LHCN-M2 (cell line): Measurements from ENCODE around the gene METTL17. TPM values are rescaled to one million over a fixed set of nuclear protein-coding genes. Genes with fewer than 3 reads are reported as not detected.
"Not testable (repeated sequence)": the region's sequence is repeated elsewhere in the genome, so short reads cannot be mapped to it uniquely, and the experiment has no call there.

Experiments
- DNase-seq: peaks from one replicate; pipeline ENCODE4 v3.0.0-alpha.2; 2012; ENCODE audit warnings: low read depth
- total RNA-seq: library from RNA; depleted of rRNA; stranded (reverse); fragments of >200 nt; gene quantifications from 2 replicates; pipeline ENCODE4 v1.2.3, GENCODE V29; 2014

The METTL17 gene
- total RNA-seq, 1 experiment from 2014 or later: 85.4 TPM

DNA sequence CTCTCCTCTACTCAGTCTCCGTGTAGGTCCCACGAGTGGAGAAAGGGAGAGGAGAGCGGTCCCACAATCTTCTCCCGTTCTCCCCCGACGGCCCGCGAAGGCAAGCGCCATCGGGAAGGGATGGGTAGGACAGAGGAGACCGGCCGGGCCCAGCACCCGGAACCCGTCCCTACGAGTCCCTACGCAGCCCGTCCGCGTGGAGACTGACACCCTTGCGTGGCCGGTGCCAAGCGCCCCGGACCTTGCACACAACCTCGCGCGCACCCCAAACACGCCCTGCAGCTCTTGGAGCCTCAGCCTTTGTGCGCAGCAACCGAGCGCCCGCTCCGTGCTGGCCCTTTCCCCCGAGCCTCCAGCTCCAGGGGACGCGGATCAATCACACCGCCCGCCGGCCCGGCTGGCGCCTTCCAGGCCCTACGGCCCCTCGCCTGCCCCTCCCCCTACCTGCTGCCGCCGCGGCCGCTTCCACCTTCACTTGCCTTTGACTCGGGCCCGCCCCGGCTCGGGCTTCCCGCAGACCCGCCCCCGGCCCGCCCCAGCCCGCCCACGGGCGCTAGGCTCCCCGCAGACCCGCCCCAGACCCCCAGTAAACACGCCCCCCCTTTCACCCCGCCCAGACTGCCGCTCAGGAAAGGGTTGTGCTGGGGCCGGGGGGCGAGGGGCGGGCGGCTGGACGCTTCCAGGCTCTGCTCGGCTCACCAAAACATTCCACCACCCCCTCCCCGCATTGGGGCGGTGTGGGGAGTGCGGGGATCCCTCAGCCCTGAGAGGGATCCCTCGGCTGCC, 35.0 kb downstream of the METTL17 start, which contains the start of gene NDRG2:
TSS of gene NDRG2 (minus strand) at position 477 of the 786 bp plus-strand sequence. CDS start 1,746 bp downstream, outside the sequence.
- no peak for DNase-seq

DNA sequence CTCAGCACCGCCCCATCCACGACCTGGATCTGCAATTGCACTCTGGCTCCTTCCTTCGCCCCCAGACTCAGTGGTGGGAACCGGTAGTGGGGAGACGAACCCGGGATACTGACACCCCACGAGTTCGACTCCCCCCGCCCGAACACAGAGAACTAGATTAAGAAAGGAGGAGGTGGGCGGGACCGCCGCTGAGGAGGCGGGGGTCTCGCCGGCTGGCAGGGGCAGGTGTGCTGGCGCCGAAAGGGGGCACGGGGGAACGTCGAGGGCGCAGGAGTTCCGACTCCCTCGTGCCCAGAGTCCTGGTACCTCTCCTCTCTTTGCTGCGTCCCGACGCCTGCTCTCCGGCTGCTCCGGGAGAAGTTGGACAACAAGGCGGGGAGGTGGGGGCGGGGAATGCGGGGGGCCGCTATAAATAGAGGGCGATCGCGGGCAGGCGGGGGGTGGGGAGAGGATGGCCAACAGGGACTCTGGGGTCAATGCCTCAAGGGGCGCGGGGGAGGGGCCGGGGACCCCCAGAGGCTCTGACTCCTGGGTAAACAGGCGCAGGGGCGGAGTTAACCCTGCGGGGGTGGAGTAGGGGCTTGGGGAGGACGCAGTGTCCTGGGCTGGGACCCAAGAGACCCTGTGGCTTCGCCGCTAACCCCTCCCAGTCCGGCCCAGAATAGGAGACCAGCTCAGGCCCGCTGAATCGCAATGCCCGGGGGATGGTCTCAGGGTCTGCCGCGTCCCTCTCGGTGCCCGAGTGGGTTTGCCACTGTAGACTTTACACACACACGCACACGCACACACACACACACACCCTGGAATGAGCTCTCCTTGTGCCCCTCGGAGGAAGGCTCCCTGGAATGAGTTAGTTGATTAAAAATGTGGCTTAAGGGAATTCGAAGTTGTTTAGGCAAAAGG, 35.8 kb downstream of the METTL17 start:
- DNase-seq: no peak

DNA sequence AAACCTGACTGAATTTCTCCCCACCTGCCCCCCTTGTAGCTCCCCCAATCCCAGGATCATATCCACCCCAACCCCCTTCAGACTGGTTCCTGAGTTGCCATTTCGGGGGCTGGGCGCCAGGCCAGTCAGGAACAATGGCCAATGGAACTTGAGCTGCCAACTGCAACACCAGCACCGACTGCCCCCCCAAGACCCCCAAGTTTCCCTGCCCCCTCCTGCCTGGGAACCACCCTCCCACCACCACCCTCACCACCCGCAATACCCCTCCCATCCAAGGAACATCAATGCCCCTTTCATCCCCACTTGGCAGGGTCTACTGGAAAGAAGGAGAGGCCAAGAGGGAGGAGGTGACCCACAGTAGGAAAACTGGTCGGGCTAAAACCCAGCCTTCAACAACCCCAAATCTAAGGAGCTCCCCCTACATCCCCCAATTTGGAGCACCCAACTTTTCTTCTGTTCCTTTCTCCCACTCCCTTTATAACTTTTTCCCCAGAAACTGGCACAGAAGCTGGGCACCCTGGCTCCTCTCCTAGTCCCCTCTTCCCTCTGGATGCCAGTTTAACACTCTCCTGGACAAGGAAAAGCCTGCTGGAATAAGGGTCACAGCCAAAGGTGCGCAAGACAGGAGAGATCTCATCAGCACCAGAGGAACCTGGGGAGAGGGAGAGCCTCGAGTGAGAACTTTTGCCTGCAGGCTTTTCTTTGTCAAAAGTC, 36.7 kb downstream of the METTL17 start:
- no peak for DNase-seq

DNA sequence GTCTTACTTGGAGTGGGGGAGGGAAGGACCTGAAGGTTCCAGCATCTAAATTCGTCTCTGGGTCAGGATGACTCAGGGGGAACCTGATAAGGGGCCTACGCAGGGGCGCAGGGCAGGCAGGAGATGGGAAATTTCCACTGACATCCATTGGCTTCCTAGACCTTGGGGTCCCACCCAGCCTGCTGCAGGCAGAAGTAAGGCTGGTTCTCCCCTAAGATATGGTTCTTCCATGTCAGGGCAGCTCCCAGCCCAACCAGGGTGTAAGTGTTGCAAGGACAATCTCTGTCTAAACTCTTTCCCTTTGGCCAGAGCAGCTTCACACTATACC, 37.2 kb downstream of the METTL17 start:
- DNase-seq: no peak

DNA sequence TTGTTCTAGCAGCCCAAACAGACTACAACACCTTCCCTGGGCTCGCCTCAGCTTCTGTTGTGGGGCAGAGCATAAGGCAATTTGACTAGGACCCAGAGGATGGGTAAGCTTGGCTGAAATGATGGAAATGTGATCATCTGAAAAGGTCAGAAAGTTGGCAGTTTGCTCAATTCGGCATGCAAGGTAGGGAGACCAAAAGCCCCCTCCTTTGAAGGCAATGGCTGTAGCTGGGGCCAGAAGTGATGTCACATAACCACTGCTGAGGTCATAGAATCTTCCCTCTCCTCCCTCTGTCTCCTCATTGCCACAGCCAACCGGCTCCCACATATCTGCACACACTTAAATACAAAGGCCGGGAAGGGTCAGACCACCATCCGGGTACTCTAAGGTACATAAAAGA, 40.1 kb downstream of the METTL17 start, which contains the start of gene TPPP2:
TSS of gene TPPP2 (plus strand) at position 301 of the 400 bp plus-strand sequence. CDS start 365 bp downstream, outside the sequence.
- DNase-seq: no peak

DNA sequence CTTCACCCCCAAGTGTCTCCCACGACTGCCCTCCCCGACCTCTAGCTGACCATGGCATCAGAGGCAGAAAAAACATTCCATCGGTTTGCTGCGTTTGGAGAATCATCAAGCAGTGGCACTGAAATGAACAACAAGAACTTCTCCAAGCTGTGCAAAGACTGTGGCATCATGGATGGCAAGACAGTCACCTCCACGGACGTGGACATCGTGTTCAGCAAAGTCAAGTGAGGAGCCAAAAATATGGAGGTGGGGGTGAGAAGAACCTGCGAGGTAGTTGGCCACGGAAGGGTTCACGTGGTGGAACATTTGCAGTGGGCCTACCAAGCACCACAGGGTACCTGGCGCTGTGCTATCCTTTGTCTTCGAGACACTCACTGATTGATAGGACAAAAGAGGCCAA, 40.8 kb downstream of the METTL17 start:
- DNase-seq: no peak

DNA sequence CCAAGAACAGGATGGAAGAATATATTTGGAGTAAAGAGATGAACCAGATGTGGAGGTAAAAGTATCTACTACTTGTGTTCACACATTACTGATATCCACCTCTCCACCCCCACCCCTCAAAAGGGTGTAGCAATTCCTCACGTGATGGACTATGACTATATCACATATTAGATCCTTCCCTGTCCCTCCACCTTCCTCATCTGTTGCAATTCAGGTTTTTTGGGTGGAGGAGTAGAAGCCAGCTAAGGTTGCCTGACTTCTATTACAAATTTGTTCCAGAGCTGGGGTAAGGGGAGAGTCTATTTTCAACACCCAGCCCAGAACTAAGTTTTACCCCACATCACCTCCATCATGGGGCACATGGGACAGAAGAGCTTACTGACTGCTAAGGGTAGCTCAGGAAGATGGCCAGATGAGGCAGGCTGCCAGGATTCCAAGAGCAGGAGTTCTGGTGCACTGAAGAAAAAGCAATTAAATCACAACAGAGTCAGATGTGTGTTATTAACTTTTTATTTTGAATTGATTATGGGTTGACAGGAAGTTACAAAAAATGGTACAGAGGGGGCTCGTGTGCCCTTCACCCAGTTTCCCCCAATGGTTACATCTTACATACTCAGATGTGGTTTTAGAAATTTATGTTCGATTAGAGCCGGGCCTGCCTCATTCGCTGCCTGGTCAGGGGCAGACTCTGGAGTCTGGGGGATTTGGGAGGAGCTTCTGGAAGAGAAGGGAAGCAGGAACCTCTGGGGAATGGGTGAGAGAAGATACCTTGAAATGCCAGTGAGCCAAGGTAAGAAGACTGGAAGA, 42.7 kb downstream of the METTL17 start:
- no peak for DNase-seq

DNA sequence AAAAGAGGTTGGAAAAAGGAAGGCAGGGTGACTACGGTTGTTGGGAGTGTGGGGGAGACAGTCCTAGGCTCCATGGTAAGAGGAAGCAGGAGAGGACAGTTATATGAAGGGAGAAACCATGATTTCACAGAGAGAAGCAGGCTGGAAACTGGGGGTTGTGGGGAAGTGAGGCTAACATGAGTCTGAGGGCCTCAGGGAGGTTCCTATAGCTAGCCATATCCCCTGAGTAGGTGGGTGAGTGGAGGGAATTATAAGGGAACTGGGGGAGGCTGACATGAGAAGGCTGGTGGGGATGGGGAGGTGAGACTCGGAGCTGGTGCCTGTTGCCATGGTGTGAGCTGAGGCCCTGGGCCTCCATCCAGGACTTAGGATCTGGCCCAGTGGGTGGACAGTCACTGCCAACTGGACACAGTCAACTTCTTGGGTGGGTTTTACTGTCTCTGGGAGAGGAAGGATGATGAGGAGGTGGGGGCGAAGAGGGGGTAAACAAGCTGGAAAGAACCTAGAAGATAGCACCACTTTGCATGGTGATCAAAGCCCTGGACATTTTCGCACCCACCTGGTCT, 43.4 kb downstream of the METTL17 start:
- DNase-seq: no peak

DNA sequence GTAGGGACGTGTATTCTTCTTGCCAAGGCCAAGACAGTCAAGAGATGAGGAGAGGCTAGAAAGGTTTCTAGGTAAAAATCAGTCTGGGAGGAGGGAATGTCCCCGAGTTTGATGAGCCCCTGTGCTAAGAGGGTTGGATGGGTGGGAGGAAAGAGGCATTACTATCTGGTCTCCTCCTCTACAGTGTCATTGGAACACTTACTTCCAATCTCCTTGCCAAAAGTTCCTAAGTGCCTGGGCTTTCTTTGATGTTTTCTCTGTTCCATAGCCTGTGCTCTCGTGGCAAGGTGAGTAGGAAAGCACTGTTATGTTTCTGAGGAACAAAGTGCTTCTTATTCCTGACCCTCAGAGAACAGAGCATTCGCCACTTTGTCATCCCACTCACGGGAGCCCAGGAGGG, 44.9 kb downstream of the METTL17 start, which contains the start of gene RNASE13:
TSS of gene RNASE13 (minus strand) at position 101 of the 400 bp plus-strand sequence. CDS start 519 bp downstream, outside the sequence.
- DNase-seq: no peak

DNA sequence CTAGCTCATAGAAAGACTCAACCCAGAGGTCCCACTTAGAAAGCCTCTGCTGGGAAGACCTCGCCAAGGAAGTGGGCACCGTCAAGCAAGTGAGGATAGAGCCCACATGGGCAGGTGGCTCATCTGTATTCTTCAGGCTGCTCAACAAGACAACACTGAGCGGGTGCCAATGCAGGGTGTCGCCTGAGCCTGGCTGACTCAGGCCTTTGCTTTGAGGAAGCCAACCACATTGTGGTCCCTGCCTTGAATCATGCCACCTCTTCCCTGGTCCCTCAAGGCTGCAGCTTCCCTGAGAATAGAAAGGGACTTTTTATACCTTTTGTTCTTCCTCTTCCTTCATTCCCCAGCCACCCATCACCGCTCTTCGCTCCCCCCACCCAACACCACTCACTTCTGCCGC, 47.0 kb downstream of the METTL17 start:
- peak; percentile 21 for DNase-seq

DNA sequence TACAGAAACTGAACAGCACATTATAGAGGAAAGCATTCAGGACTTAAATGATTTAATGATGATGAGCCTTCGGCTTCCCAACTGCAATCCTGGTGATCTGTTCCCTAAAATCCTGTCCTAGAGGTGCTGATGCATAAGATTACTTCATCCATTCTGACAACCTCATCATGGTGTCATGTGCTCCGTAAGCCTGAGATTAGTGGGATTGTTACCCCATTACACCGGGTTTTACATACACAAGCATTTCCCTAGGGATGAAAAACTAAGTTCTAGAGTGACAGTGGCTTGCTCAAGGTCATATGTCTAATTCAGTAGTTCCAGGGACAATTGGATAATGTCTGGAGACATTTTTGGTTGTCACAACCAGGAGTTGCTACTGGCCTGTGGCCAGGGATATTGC, 47.4 kb downstream of the METTL17 start:
- no peak for DNase-seq

DNA sequence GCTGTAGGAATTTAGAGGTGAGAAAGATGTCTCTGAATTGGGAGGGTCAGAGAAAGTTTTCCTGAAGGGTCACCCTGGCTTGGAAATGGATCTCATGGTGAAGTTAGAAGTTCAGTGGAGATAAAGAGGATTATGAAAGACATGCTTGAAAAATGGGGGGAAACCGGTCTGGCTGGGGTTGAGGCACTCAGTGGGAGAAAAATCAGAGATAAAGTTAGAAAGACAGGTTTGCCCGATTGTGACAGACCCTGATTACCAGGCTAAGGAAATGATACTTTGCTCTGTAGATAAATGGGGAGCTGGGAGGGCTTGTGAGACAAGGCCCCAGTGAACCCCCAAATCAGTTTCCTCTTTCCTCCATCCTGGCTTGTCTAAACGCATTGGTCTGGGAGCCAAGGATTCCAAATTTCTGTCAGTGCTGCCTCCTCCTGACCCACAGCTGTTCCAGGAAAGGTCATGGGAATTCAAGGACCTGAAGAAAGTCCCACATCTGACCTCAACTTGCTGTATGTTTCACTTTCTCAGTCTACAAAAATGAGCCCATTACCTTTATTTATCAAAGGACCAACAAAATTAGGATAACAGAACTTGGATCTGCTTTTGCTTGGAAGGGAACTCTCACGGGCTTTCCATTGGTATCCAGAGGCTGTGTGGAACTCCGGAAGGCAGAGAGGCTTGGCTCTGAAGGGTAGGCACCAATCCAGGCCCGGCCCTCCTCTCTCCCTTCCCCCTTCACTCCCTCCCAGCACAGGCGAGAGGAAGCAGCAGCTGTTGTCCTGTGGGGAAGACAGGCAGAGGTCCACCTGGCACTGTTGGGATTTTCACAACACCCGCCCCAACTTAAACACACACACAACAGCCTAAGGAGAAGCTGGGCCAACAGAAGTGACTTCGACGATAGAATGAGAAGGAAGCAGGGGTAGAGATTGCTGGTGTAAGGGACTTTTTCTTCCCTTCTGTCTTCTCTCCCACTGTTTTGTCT, 49.0 kb downstream of the METTL17 start:
- peak; percentile 94 for DNase-seq

DNA sequence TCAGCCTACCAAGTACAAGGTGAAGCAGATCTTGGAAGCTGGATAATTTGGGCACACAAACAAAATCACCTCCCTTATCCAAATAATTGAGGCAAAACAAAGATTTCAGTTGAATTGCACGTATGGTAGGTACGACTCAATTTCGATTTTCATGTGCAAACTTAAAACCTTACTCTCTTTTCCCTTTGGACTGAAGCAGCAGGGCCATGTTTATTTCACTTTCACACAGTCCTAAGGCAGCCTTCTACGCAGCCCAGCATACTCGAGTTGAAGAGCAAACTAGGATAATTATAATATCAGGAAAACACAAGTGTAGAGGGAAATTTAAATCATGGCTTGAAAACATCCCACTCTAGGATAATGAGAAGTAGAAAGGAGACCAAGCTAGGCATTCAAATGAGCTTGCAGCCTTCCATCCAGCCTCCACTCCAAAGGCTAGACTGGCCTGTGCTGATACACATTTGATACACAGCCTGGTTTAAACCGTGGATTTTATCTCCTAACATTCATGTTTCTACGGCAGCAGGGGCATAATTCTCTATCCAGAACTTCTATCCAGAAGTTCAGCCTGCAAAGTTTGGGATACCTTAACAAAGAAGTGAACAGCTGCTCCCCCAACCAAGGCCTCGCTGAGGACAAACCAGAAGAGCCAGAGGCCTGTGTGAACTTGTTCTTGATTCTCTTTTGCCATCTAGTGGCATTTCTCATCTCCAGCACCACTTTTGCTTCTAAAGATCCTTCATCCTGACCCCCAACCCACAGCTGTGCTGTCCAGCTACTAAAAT, 50.0 kb downstream of the METTL17 start:
- DNase-seq: peak; percentile 86

DNA sequence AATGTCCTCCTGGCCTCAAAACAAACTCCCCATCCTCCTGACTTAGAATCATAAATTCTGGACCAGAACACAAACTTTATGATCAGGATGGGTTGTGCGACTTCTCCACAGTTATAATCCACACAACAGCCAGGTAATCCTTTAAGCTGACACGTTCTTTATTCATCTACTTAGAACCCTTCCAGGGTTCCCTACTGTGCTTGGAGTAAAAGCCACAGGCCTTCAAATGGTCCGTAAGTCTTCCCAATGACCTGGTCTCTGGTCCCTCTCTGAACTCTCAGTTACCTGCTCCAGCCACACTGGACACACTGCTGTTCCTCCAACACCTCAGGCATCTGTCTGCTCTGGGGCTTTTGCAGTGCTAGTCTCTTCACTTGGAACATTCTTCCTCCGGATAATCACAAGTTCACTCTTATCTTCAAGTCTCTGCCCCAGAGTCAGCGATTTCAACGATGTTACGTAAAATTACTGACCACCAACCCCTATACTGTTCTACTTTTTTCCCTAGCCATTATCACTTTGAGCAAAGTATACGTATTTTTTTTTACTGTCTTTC, 50.7 kb downstream of the METTL17 start:
- DNase-seq: no peak

DNA sequence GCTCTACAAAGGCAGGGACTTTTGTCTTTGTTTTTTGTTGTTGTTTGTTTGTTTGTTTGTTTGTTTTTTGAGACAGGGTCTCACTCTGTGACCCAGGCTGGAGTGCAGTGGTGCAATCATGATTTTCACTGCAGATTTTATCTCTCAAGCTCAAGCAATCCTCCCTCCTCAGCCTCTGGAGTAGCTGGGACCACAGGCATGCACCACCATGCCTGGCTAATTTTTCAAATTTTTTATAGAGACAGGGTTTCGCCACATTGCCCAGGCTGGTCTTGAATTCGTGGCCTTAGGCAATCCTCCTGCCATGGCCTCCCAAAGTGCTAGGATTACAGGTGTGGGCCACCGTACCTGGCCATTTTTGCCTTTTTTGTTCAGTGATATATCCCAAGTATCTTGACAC, 51.2 kb downstream of the METTL17 start:
- not testable (repeated sequence) for DNase-seq

DNA sequence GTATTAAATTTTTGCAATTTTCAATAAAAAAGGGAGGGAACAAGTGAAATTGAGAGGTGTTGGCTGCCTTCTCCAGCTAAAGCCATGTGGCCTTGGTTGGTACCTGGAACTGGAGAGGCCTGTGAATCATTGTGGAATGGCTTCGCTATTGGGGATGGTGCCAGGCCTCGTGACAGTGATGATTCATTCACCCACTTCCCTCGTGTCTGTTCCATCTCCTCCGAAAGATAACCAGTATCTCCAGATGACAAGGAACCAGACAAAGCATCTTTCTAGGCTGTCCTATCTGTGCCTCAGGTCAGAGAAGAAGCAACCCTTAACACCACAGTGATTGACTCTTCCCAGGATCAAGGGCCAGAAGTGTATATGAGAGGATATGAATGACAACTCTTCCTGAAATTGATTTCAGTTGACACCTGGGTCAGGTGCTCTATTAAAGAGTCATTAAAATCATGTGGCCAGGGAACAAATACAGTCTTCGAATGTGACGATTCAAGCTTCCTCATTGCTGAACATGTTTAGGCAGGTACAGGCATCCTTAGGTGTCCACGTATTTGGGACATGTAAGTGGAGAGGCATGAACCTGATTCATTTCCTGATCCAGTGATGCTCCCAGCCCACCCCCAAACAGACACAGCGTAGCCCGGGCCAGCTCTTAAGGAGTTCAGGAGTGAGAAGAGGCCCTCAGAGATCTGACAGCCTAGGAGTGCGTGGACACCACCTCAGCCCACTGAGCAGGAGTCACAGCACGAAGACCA, 52.1 kb downstream of the METTL17 start, which contains the start of gene RNASE7:
TSS of gene RNASE7 (plus strand) at position 687 of the 758 bp plus-strand sequence. CDS start 631 bp downstream, outside the sequence.
- DNase-seq: peak; percentile 74

DNA sequence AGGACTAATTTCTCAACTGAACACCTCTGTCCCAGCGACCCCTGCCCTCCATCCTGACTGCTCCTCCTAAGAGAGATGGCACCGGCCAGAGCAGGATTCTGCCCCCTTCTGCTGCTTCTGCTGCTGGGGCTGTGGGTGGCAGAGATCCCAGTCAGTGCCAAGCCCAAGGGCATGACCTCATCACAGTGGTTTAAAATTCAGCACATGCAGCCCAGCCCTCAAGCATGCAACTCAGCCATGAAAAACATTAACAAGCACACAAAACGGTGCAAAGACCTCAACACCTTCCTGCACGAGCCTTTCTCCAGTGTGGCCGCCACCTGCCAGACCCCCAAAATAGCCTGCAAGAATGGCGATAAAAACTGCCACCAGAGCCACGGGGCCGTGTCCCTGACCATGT, 53.1 kb downstream of the METTL17 start:
- peak; percentile 60 for DNase-seq
